GM19351 (cell line): ENCODE results near the gene TINAGL1.

ENCODE experiments used
- ATAC-seq: cut with Tn5 transposase; IDR thresholded peaks from one replicate; pipeline ENCODE4 v1.9.1; 2021; ENCODE audit warnings: mild to moderate bottlenecking, moderate library complexity; ENCODE audit not compliant: unreplicated experiment

The TINAGL1 gene

DNA sequence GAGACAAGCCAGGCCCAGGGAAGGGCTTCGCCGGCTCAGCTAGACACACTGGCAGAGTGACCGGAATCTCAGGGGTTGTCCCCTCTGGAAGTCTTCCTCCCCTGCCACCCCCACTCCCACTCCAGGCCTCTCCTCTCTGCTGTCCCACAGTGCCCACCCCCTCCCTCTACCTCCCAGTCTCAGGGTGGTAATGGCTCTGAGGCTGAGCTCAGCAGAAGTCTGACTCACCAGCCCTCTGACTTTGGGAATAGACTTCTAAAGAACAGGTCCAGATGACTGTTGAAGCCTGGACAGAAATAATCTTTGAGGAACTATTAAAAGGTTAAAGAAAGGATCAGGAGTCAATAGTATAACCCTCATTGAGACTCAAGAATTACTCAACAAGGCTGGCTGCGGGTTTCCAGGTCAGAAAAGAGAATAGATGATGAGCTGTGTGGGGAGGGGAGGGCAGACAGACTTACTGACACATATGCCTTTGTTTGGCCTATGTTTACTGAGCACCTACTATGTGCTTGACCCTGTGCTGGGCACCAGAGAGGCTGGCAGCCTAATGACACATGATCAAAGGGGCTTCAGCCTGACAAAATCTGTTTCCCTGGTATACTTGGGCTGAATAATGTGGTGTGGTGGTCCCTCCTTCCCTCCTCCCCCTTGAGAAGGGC lies 49.4 kb downstream of the TINAGL1 start:
- no peak for ATAC-seq

DNA sequence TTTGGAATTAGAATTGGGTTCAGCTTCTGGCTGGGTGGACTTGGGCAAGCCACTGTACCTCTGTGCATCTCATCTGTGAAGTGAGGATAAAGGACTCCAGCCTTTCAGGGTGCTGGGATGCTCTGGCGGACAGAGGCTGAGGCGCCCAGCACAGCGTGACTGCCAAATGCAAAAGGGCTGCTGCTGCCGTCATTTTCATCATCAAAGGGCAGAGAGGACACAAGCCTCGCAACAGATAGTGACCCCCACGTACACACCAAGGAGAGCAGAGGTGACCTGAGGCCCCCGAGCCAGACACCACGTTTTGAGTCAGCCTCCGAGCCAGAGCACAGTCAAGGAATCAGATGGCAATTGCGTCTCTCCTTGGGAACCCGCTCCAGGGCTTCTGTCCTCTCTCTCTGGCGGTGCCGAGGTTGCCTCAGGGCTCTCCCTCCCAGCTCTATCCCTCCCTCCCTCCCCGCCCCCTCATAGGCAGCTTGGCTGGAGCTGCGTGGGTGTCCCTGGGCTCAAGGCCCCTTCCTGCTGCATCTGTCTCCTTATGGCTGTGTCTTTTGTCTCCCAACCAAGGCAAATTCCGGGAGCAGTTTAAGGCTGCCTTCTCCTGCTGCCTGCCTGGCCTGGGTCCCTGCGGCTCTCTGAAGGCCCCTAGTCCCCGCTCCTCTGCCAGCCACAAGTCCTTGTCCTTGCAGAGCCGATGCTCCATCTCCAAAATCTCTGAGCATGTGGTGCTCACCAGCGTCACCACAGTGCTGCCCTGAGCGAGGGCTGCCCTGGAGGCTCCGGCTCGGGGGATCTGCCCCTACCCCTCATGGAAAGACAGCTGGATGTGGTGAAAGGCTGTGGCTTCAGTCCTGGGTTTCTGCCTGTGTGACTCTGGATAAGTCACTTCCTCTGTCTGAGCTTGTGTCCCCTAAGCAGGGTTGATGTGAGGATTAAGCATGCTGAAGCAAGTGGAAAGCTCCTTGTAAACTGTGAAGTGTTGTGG lies 50.2 kb downstream of the TINAGL1 start:
- no peak for ATAC-seq

DNA sequence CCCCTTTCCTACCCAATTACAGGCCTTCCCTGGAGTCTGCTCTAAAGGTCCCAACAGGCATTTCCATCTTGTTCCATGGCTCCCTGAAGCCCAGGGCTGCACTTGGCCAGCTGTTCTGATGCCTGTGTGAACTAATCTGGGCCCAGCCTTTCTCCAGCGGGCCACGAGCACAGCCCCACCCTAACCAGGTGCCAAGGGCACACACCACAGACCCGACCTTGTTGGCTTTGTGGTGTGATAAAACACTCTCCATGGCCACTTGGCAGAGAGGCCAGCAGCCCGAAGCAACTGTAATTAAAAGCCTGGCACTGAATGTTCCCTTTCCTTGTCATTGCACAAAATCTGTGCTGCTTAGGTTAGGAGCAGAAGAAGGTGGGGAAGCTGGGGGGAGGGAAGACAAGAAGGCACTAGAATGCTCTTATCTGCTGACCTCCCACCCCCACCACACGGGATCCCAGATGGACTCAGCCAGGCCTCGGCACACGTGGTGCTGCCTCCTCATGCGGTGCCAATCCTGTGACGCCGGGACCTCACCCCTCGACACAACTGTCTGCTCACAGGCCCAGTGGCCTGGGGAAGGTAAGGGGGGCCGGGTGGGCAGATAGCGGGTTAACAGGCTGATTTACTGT lies 51.1 kb downstream of the TINAGL1 start:
- ATAC-seq, result no peak

DNA sequence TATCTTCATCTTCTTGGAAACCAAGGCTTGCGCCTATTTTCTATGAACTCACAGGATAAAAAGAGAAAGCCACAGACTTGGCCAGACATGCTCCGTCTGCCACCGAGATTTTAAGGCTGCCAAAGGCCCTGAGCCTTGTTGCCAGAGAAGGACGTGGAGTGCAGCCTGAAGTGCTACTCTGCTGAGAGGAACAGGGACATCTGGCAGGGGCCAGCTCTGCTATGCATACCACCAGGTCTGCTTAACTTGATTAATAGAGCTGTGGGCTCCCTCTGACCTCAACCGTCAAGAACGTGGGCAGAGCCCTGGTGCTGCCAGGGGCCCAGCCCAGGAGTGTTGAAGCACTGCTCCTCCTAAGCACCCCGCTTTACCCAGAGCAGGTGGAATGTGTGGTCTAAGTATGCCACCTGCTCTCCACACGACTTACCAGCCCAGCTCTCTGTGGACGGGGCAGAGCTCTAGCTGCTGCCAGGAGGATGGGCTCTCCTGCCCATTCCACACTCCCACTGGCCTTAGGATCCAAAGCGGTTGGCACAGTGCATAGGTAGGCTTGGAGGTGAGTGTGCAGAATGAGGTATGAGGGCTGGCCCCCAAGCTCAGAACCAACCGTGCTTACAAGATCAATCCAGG lies 51.7 kb downstream of the TINAGL1 start:
- ATAC-seq, result no peak

DNA sequence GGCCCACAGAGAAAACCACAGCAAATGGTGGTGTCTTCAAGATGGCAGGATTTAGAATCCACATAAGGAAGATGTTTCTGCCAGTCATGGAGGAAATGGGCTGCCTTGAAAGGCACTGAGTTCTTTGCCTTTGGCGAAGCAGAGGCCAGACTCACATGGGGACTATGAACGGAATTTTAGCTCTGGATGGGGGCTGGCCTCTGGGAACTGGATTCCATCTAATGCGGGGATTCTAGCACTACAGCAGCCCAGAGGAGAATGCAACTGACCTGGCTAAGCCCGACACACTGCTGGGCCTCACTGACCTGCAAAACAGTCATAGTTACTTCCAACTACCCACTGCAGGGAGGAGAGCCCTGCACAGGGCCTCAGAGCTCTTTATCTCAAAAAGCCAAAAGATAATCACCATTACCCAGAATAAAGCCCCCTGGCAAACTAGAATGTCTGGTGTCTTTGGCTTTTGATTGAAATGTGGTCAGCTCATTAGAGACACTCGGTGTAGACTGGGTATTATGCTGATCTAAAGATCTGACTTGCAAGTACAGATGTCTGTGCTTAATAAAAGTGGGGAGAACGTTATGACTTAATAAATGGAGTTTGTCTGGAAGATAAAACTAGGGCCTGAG lies 52.7 kb downstream of the TINAGL1 start:
- no peak for ATAC-seq

DNA sequence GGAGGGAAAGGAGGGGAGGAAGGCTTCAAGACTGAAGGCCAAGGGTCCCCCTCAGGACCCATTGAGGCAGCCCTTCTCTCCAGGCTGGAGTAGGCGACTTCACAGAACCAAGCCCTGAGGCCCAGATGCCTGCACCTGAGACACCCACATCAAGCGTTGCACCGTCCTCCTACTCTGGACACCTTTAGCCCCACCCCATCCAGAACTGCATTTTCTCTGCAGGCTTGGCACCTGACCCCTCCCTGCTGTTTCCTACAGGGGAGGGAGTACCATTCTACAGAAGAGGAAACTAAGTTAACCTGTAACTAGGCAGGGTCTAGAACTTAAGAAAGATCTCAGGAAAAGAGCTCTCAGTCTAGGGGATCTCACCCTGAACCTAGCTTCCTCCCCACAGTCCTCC lies 56.3 kb downstream of the TINAGL1 start:
- no peak for ATAC-seq

DNA sequence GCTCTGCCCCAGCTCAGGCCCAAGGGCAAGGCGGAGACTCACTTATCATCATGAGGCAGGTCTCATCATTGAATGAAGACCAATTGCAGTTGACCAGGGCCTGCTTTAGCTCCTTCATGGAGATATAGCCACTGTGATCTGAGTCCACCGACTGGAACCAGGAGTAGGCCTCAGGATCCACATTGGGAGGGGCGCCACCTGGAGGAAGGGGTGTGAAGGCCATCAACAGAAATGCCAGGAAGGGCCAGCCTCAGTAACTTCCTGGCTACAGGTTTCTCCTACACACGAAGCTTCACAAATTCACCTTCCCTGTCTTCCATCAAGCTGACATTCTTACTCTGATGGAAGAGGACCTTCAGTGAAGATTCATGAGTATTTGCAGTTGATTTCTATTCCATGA lies 56.8 kb downstream of the TINAGL1 start:
- no peak for ATAC-seq
